A549 (cell line): ENCODE measurements around the gene ENTPD8. TPM values are rescaled to one million over a fixed set of nuclear protein-coding genes. Genes with fewer than 3 reads are reported as not detected.

Experiments
- ATAC-seq, 2 experiments: fragments of 200-7000 bp in 1 of 2; fragments of >200 bp in 1 of 2; cut with Nextera tagmentation in 1 of 2; cut with Tn5 transposase in 1 of 2; 3 replicates each; pipeline versions ENCODE4 v1.8.0 to v1.9.1; 2018 to 2020; ENCODE audit warnings: mild to moderate bottlenecking in 1 of 2, moderate library complexity in 1 of 2
- CTCF ChIA-PET: fragments of 300-600 bp; sonication (Branson Sonifier 250); formaldehyde crosslinking; extraction: SDS; loops from one replicate; lab custom pipeline; 2021; ENCODE audit warnings: antibody characterized with exemption, inconsistent platforms; lab: Yijun Ruan, JAX
- POLR2A ChIA-PET: fragments of 350-600 bp; formaldehyde crosslinking; extraction: SDS; loops from one replicate; lab custom pipeline; 2021; ENCODE audit warnings: antibody characterized with exemption, inconsistent platforms; lab: Yijun Ruan, JAX
- DNase-seq, 2 experiments: peaks; one replicate each; pipeline versions ENCODE4 v3.0.0 to v3.0.0-alpha.2; 2011 to 2016; ENCODE audit warnings: low read depth in 1 of 2, low spot score in 1 of 2
- FAIRE-seq: peaks from 2 replicates; lab custom pipeline; 2011; peaks lifted over from hg19 to GRCh38; lab: Jason Lieb, UNC
- H3K27ac ChIP-seq, 2 experiments: fragments of >200 bp; sonication (Bioruptor Twin); formaldehyde crosslinking; 3 replicates each; pipeline ENCODE4 v1.5.1; 2016 to 2017
- H3K4me1 ChIP-seq: fragments of >200 bp; sonication (Bioruptor Twin); formaldehyde crosslinking; 3 replicates; pipeline ENCODE4 v1.6.1; 2016
- H3K4me2 ChIP-seq: fragments of >200 bp; sonication (Bioruptor Twin); formaldehyde crosslinking; 3 replicates; pipeline ENCODE4 v1.6.1; 2016
- H3K4me3 ChIP-seq: fragments of >200 bp; sonication (Bioruptor Twin); formaldehyde crosslinking; 3 replicates; pipeline ENCODE4 v1.5.1; 2016
- H3K9me3 ChIP-seq: fragments of >200 bp; sonication (Bioruptor Twin); formaldehyde crosslinking; 3 replicates; pipeline ENCODE4 v1.6.1; 2016
- CBX8 ChIP-seq: fragments of 200-600 bp; sonication (generic); IDR thresholded peaks from 2 replicates; pipeline ENCODE4 v1.6.1; 2016
- CEBPB ChIP-seq, 2 experiments: fragments of >200 bp in 1 of 2; sonication (Bioruptor Twin) in 1 of 2; formaldehyde crosslinking in 1 of 2; IDR thresholded peaks; 2 replicates each; pipeline ENCODE4 v1.6.1; 2012 to 2016
- CHD2 ChIP-seq: fragments of 150-350 bp; IDR thresholded peaks from 2 replicates; pipeline ENCODE4 v1.6.1; 2014; ENCODE audit warnings: low read length; ENCODE audit not compliant: partially characterized antibody
- EHF ChIP-seq: fragments of 250-450 bp; sonication (Bioruptor Pico); IDR thresholded peaks from 2 replicates; pipeline ENCODE4 v1.5.0; 2020; ENCODE audit warnings: mild to moderate bottlenecking
- EHMT2 ChIP-seq: fragments of 200-600 bp; sonication (generic); IDR thresholded peaks from 2 replicates; pipeline ENCODE4 v1.6.1; 2016; ENCODE audit warnings: antibody characterized with exemption, low read depth, mild to moderate bottlenecking, moderate library complexity
- ELK1 ChIP-seq: fragments of 150-350 bp; IDR thresholded peaks from 2 replicates; pipeline ENCODE4 v1.6.1; 2014; ENCODE audit warnings: low read depth, mild to moderate bottlenecking, low read length
- FOXS1 ChIP-seq: fragments of 250-450 bp; sonication (Bioruptor Pico); IDR thresholded peaks from 2 replicates; pipeline ENCODE4 v1.5.0; 2020; ENCODE audit warnings: mild to moderate bottlenecking, moderate library complexity
- GATA3 ChIP-seq: IDR thresholded peaks from 2 replicates; pipeline ENCODE4 v1.6.1; 2012; ENCODE audit warnings: borderline replicate concordance
- HDAC2 ChIP-seq: fragments of 200-600 bp; sonication (generic); IDR thresholded peaks from 2 replicates; pipeline ENCODE4 v1.6.1; 2016
- HES2 ChIP-seq: fragments of >200 bp; sonication (Bioruptor Twin); formaldehyde crosslinking; IDR thresholded peaks from 2 replicates; pipeline ENCODE4 v1.6.1; 2016
- HEYL ChIP-seq: fragments of 250-450 bp; sonication (Bioruptor Pico); IDR thresholded peaks from 2 replicates; pipeline ENCODE4 v1.8.0; 2021; ENCODE audit warnings: mild to moderate bottlenecking, moderate library complexity
- HOXB13 ChIP-seq: fragments of 250-450 bp; sonication (Bioruptor Pico); IDR thresholded peaks from 2 replicates; pipeline ENCODE4 v1.5.0; 2020; ENCODE audit warnings: low read depth, mild to moderate bottlenecking, moderate library complexity
- HOXB5 ChIP-seq: fragments of 250-450 bp; sonication (Bioruptor Pico); IDR thresholded peaks from 2 replicates; pipeline ENCODE4 v1.5.0; 2020; ENCODE audit warnings: mild to moderate bottlenecking, moderate library complexity
- JUN ChIP-seq, 2 experiments: fragments of >200 bp; sonication (Bioruptor Twin); formaldehyde crosslinking; IDR thresholded peaks; 2 replicates in 1 of 2; 3 replicates in 1 of 2; pipeline ENCODE4 v1.6.1; 2016 to 2017
- KDM5A ChIP-seq: fragments of 200-600 bp; sonication (generic); IDR thresholded peaks from 2 replicates; pipeline ENCODE4 v1.6.1; 2016; ENCODE audit warnings: antibody characterized with exemption, mild to moderate bottlenecking
- MAX ChIP-seq: IDR thresholded peaks from 2 replicates; pipeline ENCODE4 v1.6.1; 2012
- MAZ ChIP-seq: fragments of 150-350 bp; IDR thresholded peaks from 2 replicates; pipeline ENCODE4 v1.6.1; 2014; ENCODE audit warnings: antibody characterized with exemption, low read depth, low read length, borderline replicate concordance
- PHF8 ChIP-seq: fragments of 200-600 bp; sonication (generic); IDR thresholded peaks from 2 replicates; pipeline ENCODE4 v1.6.1; 2016; ENCODE audit warnings: low read depth, mild to moderate bottlenecking, antibody characterized with exemption, moderate library complexity, borderline replicate concordance
- RAD21 ChIP-seq, 2 experiments: fragments of >200 bp in 1 of 2; sonication (Bioruptor Twin) in 1 of 2; formaldehyde crosslinking in 1 of 2; IDR thresholded peaks in 1 of 2; conservative IDR thresholded peaks in 1 of 2; 2 replicates in 1 of 2; 3 replicates in 1 of 2; pipeline ENCODE4 v1.6.1; 2012 to 2018; ENCODE audit warnings: inconsistent platforms in 1 of 2
- RARB ChIP-seq: fragments of 250-450 bp; sonication (Bioruptor Pico); IDR thresholded peaks from 2 replicates; pipeline ENCODE4 v1.8.0; 2021; ENCODE audit warnings: mild to moderate bottlenecking, moderate library complexity
- RNF2 ChIP-seq: fragments of 200-600 bp; sonication (generic); IDR thresholded peaks from 2 replicates; pipeline ENCODE4 v1.6.1; 2016; ENCODE audit warnings: low read depth, mild to moderate bottlenecking, antibody characterized with exemption, moderate library complexity, borderline replicate concordance
- ZC3H11A ChIP-seq: fragments of 450-650 bp; IDR thresholded peaks from 2 replicates; pipeline ENCODE4 v1.6.1; 2014; ENCODE audit warnings: antibody characterized with exemption, mild to moderate bottlenecking
- WGBS: methylation state at CpG from one replicate; pipeline ENCODE4 v1.1.6; 2017; ENCODE audit errors: missing lambda C conversion rate; 5-methylcytosine and 5-hydroxymethylcytosine counted together
- polyA plus RNA-seq, 4 experiments: library from polyadenylated mRNA; depleted of rRNA in 3 of 4; stranded (reverse); fragments of >200 nt; fragmentation: RNase III in 1 of 4; extraction: RNeasy Plus Mini Kit Qiagen cat#74134 plus additional on column Dnase treatment in 1 of 4; gene quantifications; 2 replicates in 3 of 4; 3 replicates in 1 of 4; pipeline ENCODE4 v1.2.3, GENCODE V29; 2011 to 2017

Gene ENTPD8
- polyA plus RNA-seq, 2 of the 4 experiments (the other 2 are of a cell fraction): 0.18 to 0.36 TPM

DNA sequence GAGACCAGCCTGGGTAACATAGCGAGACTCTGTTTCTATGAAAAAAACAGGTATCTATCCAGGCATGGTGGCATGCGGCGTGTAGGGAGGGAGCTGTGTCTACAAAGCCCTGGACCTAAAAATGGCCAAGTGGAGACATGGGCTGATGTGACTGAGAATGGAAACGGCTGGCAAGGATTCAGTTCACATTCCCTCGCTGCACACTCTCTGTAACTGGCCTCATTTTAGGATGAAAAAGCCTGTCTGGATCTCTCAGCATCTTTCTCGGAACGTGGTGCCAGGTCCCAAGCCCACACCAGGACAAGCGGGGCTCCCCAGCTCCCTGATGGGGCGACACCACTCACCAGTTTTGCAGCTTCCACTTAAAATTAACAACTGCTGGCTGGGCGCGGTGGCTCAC is 31.6 kb downstream of the ENTPD8 start:
- no peak overlapping the region for H3K4me2 ChIP-seq
- peak overlapping the region in 1 of 2 experiments; percentile 15; a peak in 1 of 6 replicates for H3K27ac ChIP-seq
- TF ChIP-seq CHD2 (no peak), ELK1 (no peak), KDM5A (no peak), ZC3H11A (no peak), JUN (IDR thresholded peaks at IDR 0.05) (no peak), HOXB5 (no peak), CBX8 (no peak), RNF2 (no peak), HOXB13 (CRISPR knock-in tag) (no peak), HES2 (no peak), MAX (no peak), RARB (CRISPR knock-in tag) (no peak)
- CTCF ChIA-PET: interaction anchor here (1.1 to 6.8 kb wide), 6 partner anchors 14 to 155 kb away, joined by 3 to 51 read pairs (median 8); partner anchors contain the start of genes EXD3, NOXA1 and NRARP
- H3K4me1 ChIP-seq: peaks cover 41% of the 10 kb centered on the region
- DNase-seq (no peak), ATAC-seq (no peak), FAIRE-seq (no peak)
- no peak overlapping the region for H3K4me3 ChIP-seq
- POLR2A ChIA-PET: interaction anchor here (2.4 kb wide), 1 partner anchor 108 kb away, joined by 13 read pairs; the partner anchor contains the start of gene NRARP
- no peaks in the 10 kb centered on the region for H3K9me3 ChIP-seq
- WGBS: 90% methylated on average over 11 of the region's 11 CpGs

DNA sequence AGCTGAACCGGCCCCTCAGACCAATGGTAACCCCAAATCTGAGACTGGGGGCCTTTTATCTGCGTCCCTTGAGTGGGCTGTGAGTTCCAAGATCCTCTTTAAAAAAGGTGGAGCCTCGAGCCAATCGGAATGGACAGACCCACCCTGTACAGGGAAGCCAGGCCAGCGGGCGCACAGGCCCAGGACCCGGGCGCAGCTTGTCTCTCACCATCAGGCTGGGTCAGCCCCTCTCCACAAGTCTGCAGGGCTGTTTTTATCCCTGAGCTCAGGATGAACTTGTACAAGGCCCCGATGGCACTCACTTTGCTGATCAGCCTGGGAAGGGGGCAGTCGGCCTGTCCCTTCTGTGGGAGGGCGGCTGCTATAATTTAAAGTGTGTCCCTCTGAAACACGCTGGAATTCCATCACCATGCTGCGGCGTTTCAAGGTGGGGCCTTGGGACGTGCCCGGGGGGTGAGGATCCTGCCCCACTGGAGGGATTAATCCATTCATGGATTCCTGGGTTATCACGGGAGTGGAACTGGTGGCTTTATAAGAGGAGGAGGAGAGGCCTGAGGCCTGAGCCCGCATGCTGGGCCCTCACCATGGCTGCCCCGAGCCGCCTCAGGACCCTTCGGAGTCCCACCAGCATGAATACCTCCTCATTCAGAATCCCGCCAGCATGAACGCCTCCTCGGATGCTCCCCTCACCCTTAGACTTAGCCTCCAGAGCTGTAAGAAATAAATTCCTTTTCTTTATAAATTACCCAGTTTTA is 32.3 kb downstream of the ENTPD8 start:
- CTCF ChIA-PET: interaction anchor here (0.9 to 6.8 kb wide), 12 partner anchors 8 to 154 kb away, joined by 3 to 51 read pairs (median 5); partner anchors contain the start of genes EXD3, NOXA1 and NRARP
- TF ChIP-seq RAD21 (conservative IDR thresholded peaks at IDR 0.05 in 1 of 2, IDR thresholded peaks at IDR 0.05 in 1 of 2): no peak
- TF ChIP-seq HDAC2: no peak
- TF ChIP-seq EHMT2: no peak
- no peak for TF ChIP-seq CHD2
- TF ChIP-seq GATA3: no peak
- no peak for TF ChIP-seq MAZ
- no peak for TF ChIP-seq CBX8
- no peak for TF ChIP-seq JUN (IDR thresholded peaks at IDR 0.05)
- POLR2A ChIA-PET: interaction anchor here (2.4 kb wide), 1 partner anchor 107 kb away, joined by 13 read pairs; the partner anchor contains the start of gene NRARP
- FAIRE-seq: no peak
- peak overlapping the region in 1 of 2 experiments; percentile 15; a peak in 1 of 6 replicates for H3K27ac ChIP-seq
- no peak overlapping the region for H3K4me3 ChIP-seq
- 94% methylated on average over 24 of the region's 24 CpGs for WGBS
- no peak for ATAC-seq
- H3K4me2 ChIP-seq: no peak overlapping the region
- peaks cover 41% of the 10 kb centered on the region for H3K4me1 ChIP-seq
- H3K9me3 ChIP-seq: no peaks in the 10 kb centered on the region
- DNase-seq: no peak

DNA sequence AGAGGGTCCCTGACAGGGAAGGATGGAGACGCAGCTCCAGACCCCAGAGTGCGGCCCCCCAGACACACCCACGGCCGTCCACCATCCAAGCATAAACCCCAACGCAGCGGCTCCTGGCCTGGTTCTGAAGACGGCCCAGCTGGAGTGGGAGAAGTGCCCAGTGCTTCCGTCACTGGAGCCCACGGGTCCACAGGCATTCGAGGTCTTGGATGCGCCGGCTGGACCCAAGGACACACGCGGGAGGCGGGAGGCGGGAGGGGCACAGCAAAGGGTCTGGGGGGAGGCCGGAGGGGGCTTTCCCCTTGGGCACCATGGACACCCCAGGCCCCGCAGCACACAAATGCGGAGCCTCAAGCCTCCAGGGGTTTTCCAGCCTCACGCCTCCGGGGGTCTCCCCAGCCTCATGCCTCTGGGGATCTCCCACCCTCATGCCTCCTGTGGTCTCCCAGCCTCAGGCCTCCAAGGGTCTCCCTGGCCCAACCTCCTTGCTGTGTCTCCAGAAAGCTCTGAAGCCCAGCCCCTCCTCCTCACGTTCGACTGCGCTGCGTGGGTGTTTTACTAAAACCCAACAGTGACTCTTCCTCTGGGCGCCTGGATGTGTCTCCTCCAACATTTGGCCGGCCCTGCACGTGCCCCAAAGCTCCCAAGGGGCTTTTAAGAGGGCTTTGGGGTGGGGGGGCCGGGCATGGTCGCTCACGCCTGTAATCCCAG is 33.4 kb downstream of the ENTPD8 start:
- ATAC-seq (no peak), DNase-seq (no peak), FAIRE-seq (no peak)
- peak overlapping the region; percentile 58 to 82; a peak in 4 of 6 replicates for H3K27ac ChIP-seq
- H3K4me3 ChIP-seq: peak overlapping the region; percentile 35
- POLR2A ChIA-PET: interaction anchor here (2.4 kb wide), 1 partner anchor 106 kb away, joined by 13 read pairs; the partner anchor contains the start of gene NRARP
- H3K9me3 ChIP-seq: no peaks in the 10 kb centered on the region
- CTCF ChIA-PET: interaction anchor here (0.9 to 4.4 kb wide), 11 partner anchors 9 to 131 kb away, joined by 3 to 51 read pairs (median 5); partner anchors contain the start of genes EXD3, NOXA1 and NRARP
- peaks cover 38% of the 10 kb centered on the region for H3K4me1 ChIP-seq
- TF ChIP-seq HEYL (no peak), CEBPB (IDR thresholded peaks at IDR 0.05) (no peak), EHF (CRISPR knock-in tag) (no peak), MAZ (no peak), FOXS1 (no peak), PHF8 (no peak)
- 88% methylated on average over 16 of the region's 31 CpGs for WGBS
- peak overlapping the region; percentile 89 for H3K4me2 ChIP-seq
